GM19467 (cell line): ENCODE measurements around the gene TEX264.

ENCODE experiments used
- ATAC-seq: cut with Tn5 transposase; IDR thresholded peaks from one replicate; pipeline ENCODE4 v1.9.1; 2021; ENCODE audit warnings: mild to moderate bottlenecking, moderate library complexity; ENCODE audit not compliant: unreplicated experiment

Gene TEX264

GRCh38 chr3:51691949-51692348 is 20.9 kb downstream of the TEX264 start:
- no peak for ATAC-seq

- no peak for ATAC-seq
Observed at GRCh38 chr3:51692980-51693395, 21.9 kb downstream of the TEX264 start.

GRCh38 chr3:51696954-51697353 is 25.9 kb downstream of the TEX264 start:
- ATAC-seq: no peak

GRCh38 chr3:51698209-51698608 is 27.2 kb downstream of the TEX264 start:
- ATAC-seq: no peak

GRCh38 chr3:51700403-51700802 is 29.4 kb downstream of the TEX264 start:
- no peak for ATAC-seq

GRCh38 chr3:51702156-51702555 is 31.1 kb downstream of the TEX264 start:
- ATAC-seq: no peak

GRCh38 chr3:51703068-51703760 is 32.2 kb downstream of the TEX264 start:
- ATAC-seq: no peak

GRCh38 chr3:51703761-51704510 is 32.9 kb downstream of the TEX264 start:
- ATAC-seq: no peak

- ATAC-seq: no peak
Observed at GRCh38 chr3:51704511-51704950, 33.5 kb downstream of the TEX264 start.

- ATAC-seq: no peak
Observed at GRCh38 chr3:51705276-51706020, 34.4 kb downstream of the TEX264 start.

- ATAC-seq: no peak
Observed at GRCh38 chr3:51706021-51706485, 35.0 kb downstream of the TEX264 start.

- no peak for ATAC-seq
Observed at GRCh38 chr3:51706788-51707731, 36.0 kb downstream of the TEX264 start, which contains the start of gene GRM2. Gene GRM2, plus strand, starts transcription at chr3:51707068. Its CDS starts 1,916 bp downstream, at chr3:51708984.

- no peak for ATAC-seq
Observed at GRCh38 chr3:51708216-51708845, 37.3 kb downstream of the TEX264 start.

GRCh38 chr3:51709004-51709420 is 38.0 kb downstream of the TEX264 start:
- ATAC-seq: no peak

- no peak for ATAC-seq
Observed at GRCh38 chr3:51709675-51710074, 38.6 kb downstream of the TEX264 start.

GRCh38 chr3:51710631-51711351 is 39.7 kb downstream of the TEX264 start:
- no peak for ATAC-seq

- ATAC-seq: no peak
Observed at GRCh38 chr3:51711352-51712037, 40.4 kb downstream of the TEX264 start.

GRCh38 chr3:51712038-51712420 is 41.0 kb downstream of the TEX264 start:
- no peak for ATAC-seq

GRCh38 chr3:51712511-51712931 is 41.5 kb downstream of the TEX264 start:
- no peak for ATAC-seq
